Mammary epithelial cell (primary cell): ENCODE data around the gene ANGPTL4.

ENCODE experiments used
- EZH2 ChIP-seq: IDR thresholded peaks from 2 replicates; pipeline ENCODE4 v1.6.1; 2012; ENCODE audit warnings: low read length, inconsistent platforms, borderline replicate concordance
- TF ChIP-seq, protein P1 (sequence below), 2 donors: IDR thresholded peaks in 1 of 2; conservative IDR thresholded peaks in 1 of 2; 2 replicates each; pipeline ENCODE4 v1.5.1; 2011 to 2012; ENCODE audit warnings: inconsistent platforms in 2 of 2, low read length in 2 of 2, mild to moderate bottlenecking in 2 of 2, control low read depth in 1 of 2, low read depth in 1 of 2; ENCODE audit not compliant: insufficient read depth in 1 of 2; ENCODE audit errors: extremely low read depth in 1 of 2

DNA sequence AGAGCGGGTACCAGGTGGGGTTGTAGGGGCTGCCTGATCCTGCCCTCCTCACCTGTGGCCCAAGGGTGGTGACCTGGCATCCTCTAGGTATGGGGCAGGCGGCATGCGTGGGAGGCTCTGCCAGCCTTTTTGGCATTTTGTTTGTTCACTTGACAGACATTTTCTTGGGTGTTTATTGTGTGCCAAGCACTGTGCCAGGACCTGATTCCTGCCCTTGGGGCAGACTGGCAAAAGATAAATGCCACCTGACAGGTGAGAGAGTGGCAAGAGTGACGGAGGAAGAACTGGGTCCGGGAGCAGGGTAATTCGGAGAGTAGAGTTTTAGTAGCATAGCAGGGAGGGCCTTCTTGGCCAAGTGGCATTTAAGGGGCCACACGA is 32.2 kb downstream of the ANGPTL4 start:
- TF ChIP-seq, protein P1, sequence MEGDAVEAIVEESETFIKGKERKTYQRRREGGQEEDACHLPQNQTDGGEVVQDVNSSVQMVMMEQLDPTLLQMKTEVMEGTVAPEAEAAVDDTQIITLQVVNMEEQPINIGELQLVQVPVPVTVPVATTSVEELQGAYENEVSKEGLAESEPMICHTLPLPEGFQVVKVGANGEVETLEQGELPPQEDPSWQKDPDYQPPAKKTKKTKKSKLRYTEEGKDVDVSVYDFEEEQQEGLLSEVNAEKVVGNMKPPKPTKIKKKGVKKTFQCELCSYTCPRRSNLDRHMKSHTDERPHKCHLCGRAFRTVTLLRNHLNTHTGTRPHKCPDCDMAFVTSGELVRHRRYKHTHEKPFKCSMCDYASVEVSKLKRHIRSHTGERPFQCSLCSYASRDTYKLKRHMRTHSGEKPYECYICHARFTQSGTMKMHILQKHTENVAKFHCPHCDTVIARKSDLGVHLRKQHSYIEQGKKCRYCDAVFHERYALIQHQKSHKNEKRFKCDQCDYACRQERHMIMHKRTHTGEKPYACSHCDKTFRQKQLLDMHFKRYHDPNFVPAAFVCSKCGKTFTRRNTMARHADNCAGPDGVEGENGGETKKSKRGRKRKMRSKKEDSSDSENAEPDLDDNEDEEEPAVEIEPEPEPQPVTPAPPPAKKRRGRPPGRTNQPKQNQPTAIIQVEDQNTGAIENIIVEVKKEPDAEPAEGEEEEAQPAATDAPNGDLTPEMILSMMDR (conservative IDR thresholded peaks at IDR 0.05 in 1 of 2, IDR thresholded peaks at IDR 0.05 in 1 of 2; ENCODE audit: extremely low read depth in 1 of 2, insufficient read depth in 1 of 2, low read depth in 1 of 2, low read length in 2 of 2), result no peak
- TF ChIP-seq EZH2, result no peak
